ENCODE measurements around the gene WDR64. TPM values are rescaled to one million over a fixed set of nuclear protein-coding genes. Genes with fewer than 3 reads are reported as not detected.

The WDR64 gene
- total and polyA plus RNA-seq, 4 donors, result 0.02 to 0.70 (median 0.17) TPM

DNA sequence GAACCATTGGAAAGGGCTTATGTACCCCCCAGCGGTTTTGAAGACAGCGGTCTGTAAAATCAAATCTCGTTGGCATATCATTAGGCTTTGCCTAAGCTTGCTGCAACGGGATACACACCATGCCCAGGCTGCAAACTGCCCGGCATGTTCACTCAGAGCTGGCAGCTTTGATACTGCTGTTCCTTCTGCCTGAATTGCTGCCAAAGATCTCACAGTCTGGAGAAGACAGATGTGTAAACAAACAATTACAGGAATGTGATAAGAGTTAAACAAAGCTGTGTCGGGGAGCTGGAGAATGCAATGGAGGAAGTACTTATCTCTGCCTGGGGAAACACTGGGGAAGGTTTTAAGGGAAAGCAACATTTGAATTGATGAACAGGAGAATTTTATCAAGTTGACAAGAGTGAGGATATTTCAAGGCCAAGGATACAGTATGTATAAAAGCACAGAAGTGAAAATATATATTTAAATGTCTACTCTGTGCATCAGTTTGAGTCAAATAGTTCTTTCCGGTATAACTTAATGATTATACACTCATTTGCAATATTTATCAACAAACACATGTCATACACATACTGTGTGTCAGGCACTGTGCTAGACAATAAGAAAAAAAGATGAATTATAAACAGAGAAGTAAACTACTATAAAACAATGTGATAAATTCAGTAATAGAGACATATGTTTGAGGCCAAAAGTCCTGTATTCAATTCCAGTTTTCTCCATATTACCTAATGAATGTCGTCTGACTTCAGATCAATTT is 41.8 kb upstream of the WDR64 start:
- no peaks in the 10 kb centered on the region for H3K27me3 ChIP-seq (ENCODE audit: control insufficient read depth in 4 of 4, insufficient read depth in 4 of 4, low read length in 3 of 4)
- H3K36me3 ChIP-seq (ENCODE audit: control insufficient read depth in 4 of 4, insufficient read depth in 3 of 4, low read depth in 1 of 4, low read length in 3 of 4), result no peaks in the 10 kb centered on the region
- 14% methylated on average over 8 of the region's 8 CpGs for WGBS
- DNase-seq (ENCODE audit: low spot score), result no peak
- peaks cover 8 to 28% (median 18%) of the 10 kb centered on the region in 4 donors for H3K4me1 ChIP-seq (ENCODE audit: control insufficient read depth in 4 of 4, insufficient read depth in 4 of 4, low read length in 3 of 4)
- no peaks in the 10 kb centered on the region for H3K9me3 ChIP-seq (ENCODE audit: control insufficient read depth in 4 of 4, low read length in 3 of 4)
- no peak overlapping the region for H3K4me3 ChIP-seq (ENCODE audit: low read depth in 1 of 3, low read length in 3 of 3)
- TF ChIP-seq, protein P1, sequence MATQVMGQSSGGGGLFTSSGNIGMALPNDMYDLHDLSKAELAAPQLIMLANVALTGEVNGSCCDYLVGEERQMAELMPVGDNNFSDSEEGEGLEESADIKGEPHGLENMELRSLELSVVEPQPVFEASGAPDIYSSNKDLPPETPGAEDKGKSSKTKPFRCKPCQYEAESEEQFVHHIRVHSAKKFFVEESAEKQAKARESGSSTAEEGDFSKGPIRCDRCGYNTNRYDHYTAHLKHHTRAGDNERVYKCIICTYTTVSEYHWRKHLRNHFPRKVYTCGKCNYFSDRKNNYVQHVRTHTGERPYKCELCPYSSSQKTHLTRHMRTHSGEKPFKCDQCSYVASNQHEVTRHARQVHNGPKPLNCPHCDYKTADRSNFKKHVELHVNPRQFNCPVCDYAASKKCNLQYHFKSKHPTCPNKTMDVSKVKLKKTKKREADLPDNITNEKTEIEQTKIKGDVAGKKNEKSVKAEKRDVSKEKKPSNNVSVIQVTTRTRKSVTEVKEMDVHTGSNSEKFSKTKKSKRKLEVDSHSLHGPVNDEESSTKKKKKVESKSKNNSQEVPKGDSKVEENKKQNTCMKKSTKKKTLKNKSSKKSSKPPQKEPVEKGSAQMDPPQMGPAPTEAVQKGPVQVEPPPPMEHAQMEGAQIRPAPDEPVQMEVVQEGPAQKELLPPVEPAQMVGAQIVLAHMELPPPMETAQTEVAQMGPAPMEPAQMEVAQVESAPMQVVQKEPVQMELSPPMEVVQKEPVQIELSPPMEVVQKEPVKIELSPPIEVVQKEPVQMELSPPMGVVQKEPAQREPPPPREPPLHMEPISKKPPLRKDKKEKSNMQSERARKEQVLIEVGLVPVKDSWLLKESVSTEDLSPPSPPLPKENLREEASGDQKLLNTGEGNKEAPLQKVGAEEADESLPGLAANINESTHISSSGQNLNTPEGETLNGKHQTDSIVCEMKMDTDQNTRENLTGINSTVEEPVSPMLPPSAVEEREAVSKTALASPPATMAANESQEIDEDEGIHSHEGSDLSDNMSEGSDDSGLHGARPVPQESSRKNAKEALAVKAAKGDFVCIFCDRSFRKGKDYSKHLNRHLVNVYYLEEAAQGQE (IDR thresholded peaks at IDR 0.05), result no peak
- TF ChIP-seq RAD21 (IDR thresholded peaks at IDR 0.05), result peak; percentile 54 to 65
- no peak for TF ChIP-seq EGR1 (IDR thresholded peaks at IDR 0.05; ENCODE audit: low read depth in 2 of 2)
- peak; percentile 82 for TF ChIP-seq FOXA2 (IDR thresholded peaks at IDR 0.05)
- peak; percentile 44 to 63 for TF ChIP-seq HNF4A (conservative IDR thresholded peaks at IDR 0.05)
- peak; percentile 66 for TF ChIP-seq SP1 (IDR thresholded peaks at IDR 0.05)
- no peak for TF ChIP-seq NR2F2 (IDR thresholded peaks at IDR 0.05)
- TF ChIP-seq JUND (IDR thresholded peaks at IDR 0.05), result peak; percentile 35 to 57
- TF ChIP-seq, protein P2, sequence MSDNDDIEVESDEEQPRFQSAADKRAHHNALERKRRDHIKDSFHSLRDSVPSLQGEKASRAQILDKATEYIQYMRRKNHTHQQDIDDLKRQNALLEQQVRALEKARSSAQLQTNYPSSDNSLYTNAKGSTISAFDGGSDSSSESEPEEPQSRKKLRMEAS (IDR thresholded peaks at IDR 0.05), result peak; percentile 43
- TF ChIP-seq, protein P3, sequence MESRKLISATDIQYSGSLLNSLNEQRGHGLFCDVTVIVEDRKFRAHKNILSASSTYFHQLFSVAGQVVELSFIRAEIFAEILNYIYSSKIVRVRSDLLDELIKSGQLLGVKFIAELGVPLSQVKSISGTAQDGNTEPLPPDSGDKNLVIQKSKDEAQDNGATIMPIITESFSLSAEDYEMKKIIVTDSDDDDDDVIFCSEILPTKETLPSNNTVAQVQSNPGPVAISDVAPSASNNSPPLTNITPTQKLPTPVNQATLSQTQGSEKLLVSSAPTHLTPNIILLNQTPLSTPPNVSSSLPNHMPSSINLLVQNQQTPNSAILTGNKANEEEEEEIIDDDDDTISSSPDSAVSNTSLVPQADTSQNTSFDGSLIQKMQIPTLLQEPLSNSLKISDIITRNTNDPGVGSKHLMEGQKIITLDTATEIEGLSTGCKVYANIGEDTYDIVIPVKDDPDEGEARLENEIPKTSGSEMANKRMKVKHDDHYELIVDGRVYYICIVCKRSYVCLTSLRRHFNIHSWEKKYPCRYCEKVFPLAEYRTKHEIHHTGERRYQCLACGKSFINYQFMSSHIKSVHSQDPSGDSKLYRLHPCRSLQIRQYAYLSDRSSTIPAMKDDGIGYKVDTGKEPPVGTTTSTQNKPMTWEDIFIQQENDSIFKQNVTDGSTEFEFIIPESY (IDR thresholded peaks at IDR 0.05), result no peak
- peak; percentile 85 for TF ChIP-seq FOXA1 (IDR thresholded peaks at IDR 0.05)
- TF ChIP-seq GABPA (IDR thresholded peaks at IDR 0.05 in 1 of 2, conservative IDR thresholded peaks at IDR 0.05 in 1 of 2), result no peak
- TF ChIP-seq RXRA (IDR thresholded peaks at IDR 0.05), result peak; percentile 45 to 59
- TF ChIP-seq, protein P4, sequence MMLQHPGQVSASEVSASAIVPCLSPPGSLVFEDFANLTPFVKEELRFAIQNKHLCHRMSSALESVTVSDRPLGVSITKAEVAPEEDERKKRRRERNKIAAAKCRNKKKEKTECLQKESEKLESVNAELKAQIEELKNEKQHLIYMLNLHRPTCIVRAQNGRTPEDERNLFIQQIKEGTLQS (IDR thresholded peaks at IDR 0.05), result no peak
- TF ChIP-seq, protein P5, sequence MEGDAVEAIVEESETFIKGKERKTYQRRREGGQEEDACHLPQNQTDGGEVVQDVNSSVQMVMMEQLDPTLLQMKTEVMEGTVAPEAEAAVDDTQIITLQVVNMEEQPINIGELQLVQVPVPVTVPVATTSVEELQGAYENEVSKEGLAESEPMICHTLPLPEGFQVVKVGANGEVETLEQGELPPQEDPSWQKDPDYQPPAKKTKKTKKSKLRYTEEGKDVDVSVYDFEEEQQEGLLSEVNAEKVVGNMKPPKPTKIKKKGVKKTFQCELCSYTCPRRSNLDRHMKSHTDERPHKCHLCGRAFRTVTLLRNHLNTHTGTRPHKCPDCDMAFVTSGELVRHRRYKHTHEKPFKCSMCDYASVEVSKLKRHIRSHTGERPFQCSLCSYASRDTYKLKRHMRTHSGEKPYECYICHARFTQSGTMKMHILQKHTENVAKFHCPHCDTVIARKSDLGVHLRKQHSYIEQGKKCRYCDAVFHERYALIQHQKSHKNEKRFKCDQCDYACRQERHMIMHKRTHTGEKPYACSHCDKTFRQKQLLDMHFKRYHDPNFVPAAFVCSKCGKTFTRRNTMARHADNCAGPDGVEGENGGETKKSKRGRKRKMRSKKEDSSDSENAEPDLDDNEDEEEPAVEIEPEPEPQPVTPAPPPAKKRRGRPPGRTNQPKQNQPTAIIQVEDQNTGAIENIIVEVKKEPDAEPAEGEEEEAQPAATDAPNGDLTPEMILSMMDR (IDR thresholded peaks at IDR 0.05; ENCODE audit: low read depth, low read length, missing input control), result no peak
- peak; percentile 80 for TF ChIP-seq YY1 (IDR thresholded peaks at IDR 0.05)
- no peak for TF ChIP-seq HNF4G (IDR thresholded peaks at IDR 0.05)
- no peak for TF ChIP-seq TAF1 (conservative IDR thresholded peaks at IDR 0.05)
- H3K27ac ChIP-seq (ENCODE audit: low read depth in 1 of 2, low read length in 2 of 2), result peak overlapping the region in 1 of 2 donors; percentile 56
- H3K9ac ChIP-seq (ENCODE audit: low read depth in 1 of 2, low read length in 2 of 2), result no peak overlapping the region

Data from liver (tissue), 9 donors.